PFSK-1 (cell line): ENCODE measurements around the gene PAPSS1.

ENCODE experiments used
- FOXP2 ChIP-seq: optimal IDR thresholded peaks from 2 replicates; pipeline ENCODE3; 2011; ENCODE audit warnings: borderline replicate concordance, control low read depth, inconsistent platforms; ENCODE audit not compliant: insufficient read depth; ENCODE audit errors: extremely low read length, extremely low read depth
- POLR2AphosphoS5 ChIP-seq: IDR thresholded peaks from 2 replicates; pipeline ENCODE4 v1.6.1; 2012; ENCODE audit warnings: low read depth, mild to moderate bottlenecking, control low read depth, low read length, moderate library complexity
- SIN3A ChIP-seq: IDR thresholded peaks from 2 replicates; pipeline ENCODE4 v1.6.1; 2012; ENCODE audit warnings: mild to moderate bottlenecking, low read length, moderate library complexity, borderline replicate concordance; ENCODE audit not compliant: insufficient read depth
- TAF1 ChIP-seq: IDR thresholded peaks from 2 replicates; pipeline ENCODE4 v1.6.1; 2012; ENCODE audit warnings: low read length, control low read depth, borderline replicate concordance; ENCODE audit not compliant: insufficient read depth
- TF ChIP-seq, protein P1 (sequence below), 2 experiments: IDR thresholded peaks; 2 replicates each; pipeline versions ENCODE4 v1.6.1 to v1.8.0; 2011 to 2012; ENCODE audit warnings: low read depth in 2 of 2, low read length in 2 of 2, control low read depth in 1 of 2, inconsistent platforms in 1 of 2, mild to moderate bottlenecking in 1 of 2, moderate library complexity in 1 of 2; ENCODE audit not compliant: insufficient read depth in 1 of 2

Gene PAPSS1

GRCh38 chr4:107600983-107601382 is 119.1 kb downstream of the PAPSS1 start:
- TF ChIP-seq FOXP2 (no peak), SIN3A (no peak), POLR2AphosphoS5 (no peak), TAF1 (no peak)
- TF ChIP-seq, protein P1, sequence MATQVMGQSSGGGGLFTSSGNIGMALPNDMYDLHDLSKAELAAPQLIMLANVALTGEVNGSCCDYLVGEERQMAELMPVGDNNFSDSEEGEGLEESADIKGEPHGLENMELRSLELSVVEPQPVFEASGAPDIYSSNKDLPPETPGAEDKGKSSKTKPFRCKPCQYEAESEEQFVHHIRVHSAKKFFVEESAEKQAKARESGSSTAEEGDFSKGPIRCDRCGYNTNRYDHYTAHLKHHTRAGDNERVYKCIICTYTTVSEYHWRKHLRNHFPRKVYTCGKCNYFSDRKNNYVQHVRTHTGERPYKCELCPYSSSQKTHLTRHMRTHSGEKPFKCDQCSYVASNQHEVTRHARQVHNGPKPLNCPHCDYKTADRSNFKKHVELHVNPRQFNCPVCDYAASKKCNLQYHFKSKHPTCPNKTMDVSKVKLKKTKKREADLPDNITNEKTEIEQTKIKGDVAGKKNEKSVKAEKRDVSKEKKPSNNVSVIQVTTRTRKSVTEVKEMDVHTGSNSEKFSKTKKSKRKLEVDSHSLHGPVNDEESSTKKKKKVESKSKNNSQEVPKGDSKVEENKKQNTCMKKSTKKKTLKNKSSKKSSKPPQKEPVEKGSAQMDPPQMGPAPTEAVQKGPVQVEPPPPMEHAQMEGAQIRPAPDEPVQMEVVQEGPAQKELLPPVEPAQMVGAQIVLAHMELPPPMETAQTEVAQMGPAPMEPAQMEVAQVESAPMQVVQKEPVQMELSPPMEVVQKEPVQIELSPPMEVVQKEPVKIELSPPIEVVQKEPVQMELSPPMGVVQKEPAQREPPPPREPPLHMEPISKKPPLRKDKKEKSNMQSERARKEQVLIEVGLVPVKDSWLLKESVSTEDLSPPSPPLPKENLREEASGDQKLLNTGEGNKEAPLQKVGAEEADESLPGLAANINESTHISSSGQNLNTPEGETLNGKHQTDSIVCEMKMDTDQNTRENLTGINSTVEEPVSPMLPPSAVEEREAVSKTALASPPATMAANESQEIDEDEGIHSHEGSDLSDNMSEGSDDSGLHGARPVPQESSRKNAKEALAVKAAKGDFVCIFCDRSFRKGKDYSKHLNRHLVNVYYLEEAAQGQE (IDR thresholded peaks at IDR 0.05; ENCODE audit: insufficient read depth in 1 of 2, low read depth in 2 of 2, low read length in 2 of 2) = no peak

GRCh38 chr4:107600436-107600835 is 119.6 kb downstream of the PAPSS1 start:
- TF ChIP-seq SIN3A (no peak), TAF1 (no peak), POLR2AphosphoS5 (no peak), FOXP2 (no peak)
- TF ChIP-seq, protein P1 (IDR thresholded peaks at IDR 0.05; ENCODE audit: insufficient read depth in 1 of 2, low read depth in 2 of 2, low read length in 2 of 2) = no peak

- TF ChIP-seq POLR2AphosphoS5 (no peak), TAF1 (no peak), FOXP2 (no peak), SIN3A (no peak)
- TF ChIP-seq, protein P1 (IDR thresholded peaks at IDR 0.05; ENCODE audit: insufficient read depth in 1 of 2, low read depth in 2 of 2, low read length in 2 of 2) = no peak
Observed at GRCh38 chr4:107599841-107600240, 120.2 kb downstream of the PAPSS1 start.

- TF ChIP-seq, protein P1 (IDR thresholded peaks at IDR 0.05; ENCODE audit: insufficient read depth in 1 of 2, low read depth in 2 of 2, low read length in 2 of 2) = no peak
- TF ChIP-seq TAF1 = no peak
- TF ChIP-seq POLR2AphosphoS5 = no peak
- TF ChIP-seq FOXP2 = no peak
- TF ChIP-seq SIN3A = no peak
Observed at GRCh38 chr4:107593230-107593629, 126.8 kb downstream of the PAPSS1 start.

GRCh38 chr4:107592519-107592918 is 127.5 kb downstream of the PAPSS1 start:
- no peak for TF ChIP-seq FOXP2
- TF ChIP-seq, protein P1 (IDR thresholded peaks at IDR 0.05; ENCODE audit: insufficient read depth in 1 of 2, low read depth in 2 of 2, low read length in 2 of 2) = no peak
- TF ChIP-seq TAF1 = no peak
- TF ChIP-seq POLR2AphosphoS5 = no peak
- TF ChIP-seq SIN3A = no peak
